CD14-positive monocyte (primary cell): ENCODE measurements around the gene DPP7. TPM values are rescaled to one million over a fixed set of nuclear protein-coding genes. Genes with fewer than 3 reads are reported as not detected.

Experiments used
- DNase-seq, 3 donors: peaks; one replicate each; pipeline ENCODE4 v3.0.0-alpha.2; 2011 to 2022
- H2AFZ ChIP-seq: 2 replicates; pipeline ENCODE4 v1.6.0; 2012; ENCODE audit warnings: mild to moderate bottlenecking, low read depth, low read length, inconsistent platforms; ENCODE audit not compliant: insufficient read depth, poor library complexity, severe bottlenecking
- H3K27ac ChIP-seq, 2 donors: 1 replicate in 1 of 2; 2 replicates in 1 of 2; pipeline ENCODE4 v1.5.1; 2012 to 2013; ENCODE audit warnings: low read length in 2 of 2, control low read depth in 1 of 2, inconsistent platforms in 1 of 2, low read depth in 1 of 2, mild to moderate bottlenecking in 1 of 2
- H3K27me3 ChIP-seq, 2 donors: one replicate each; pipeline versions ENCODE4 v1.6.0 to v1.6.1; 2011 to 2013; ENCODE audit warnings: low read length in 2 of 2; ENCODE audit not compliant: control insufficient read depth in 2 of 2, insufficient read depth in 2 of 2
- H3K36me3 ChIP-seq, 2 donors: replicated peaks in 1 of 2; 1 replicate in 1 of 2; 2 replicates in 1 of 2; pipeline versions ENCODE4 v1.5.1 to v1.6.1; 2012 to 2013; ENCODE audit warnings: low read length in 2 of 2, control low read depth in 1 of 2, inconsistent platforms in 1 of 2, mild to moderate bottlenecking in 1 of 2; ENCODE audit not compliant: insufficient read depth in 2 of 2, control insufficient read depth in 1 of 2
- H3K4me1 ChIP-seq, 2 donors: 1 replicate in 1 of 2; 2 replicates in 1 of 2; pipeline versions ENCODE4 v1.5.1 to v1.6.1; 2012 to 2013; ENCODE audit warnings: low read length in 2 of 2, control low read depth in 1 of 2, inconsistent platforms in 1 of 2, mild to moderate bottlenecking in 1 of 2, moderate library complexity in 1 of 2; ENCODE audit not compliant: insufficient read depth in 2 of 2, control insufficient read depth in 1 of 2
- H3K4me2 ChIP-seq: replicated peaks from 2 replicates; pipeline ENCODE3; 2012; ENCODE audit warnings: low read length, moderate library complexity, mild to moderate bottlenecking; ENCODE audit not compliant: poor library complexity, severe bottlenecking; ENCODE audit errors: extremely low read depth
- H3K4me3 ChIP-seq, 3 experiments: fragments of 200-600 bp in 1 of 3; sonication (generic) in 1 of 3; replicated peaks in 1 of 3; 1 replicate in 2 of 3; 2 replicates in 1 of 3; pipeline ENCODE4 v1.5.1; 2011 to 2013; ENCODE audit warnings: low read length in 3 of 3, mild to moderate bottlenecking in 3 of 3, control low read depth in 2 of 3, low read depth in 2 of 3, inconsistent platforms in 1 of 3, moderate library complexity in 1 of 3
- H3K79me2 ChIP-seq: 2 replicates; pipeline ENCODE4 v1.6.0; 2012; ENCODE audit warnings: mild to moderate bottlenecking, control low read depth, inconsistent platforms, low read length, moderate library complexity; ENCODE audit not compliant: insufficient read depth
- H3K9ac ChIP-seq: 2 replicates; pipeline ENCODE4 v1.6.0; 2017; ENCODE audit warnings: low read length, mild to moderate bottlenecking; ENCODE audit not compliant: insufficient read depth, poor library complexity, severe bottlenecking
- H3K9me3 ChIP-seq, 2 donors: replicated peaks in 1 of 2; 1 replicate in 1 of 2; 2 replicates in 1 of 2; pipeline versions ENCODE4 v1.5.1 to v1.6.1; 2012 to 2013; ENCODE audit warnings: low read length in 2 of 2, control low read depth in 1 of 2; ENCODE audit not compliant: control insufficient read depth in 1 of 2, insufficient read depth in 1 of 2
- H4K20me1 ChIP-seq: 2 replicates; pipeline ENCODE4 v1.6.0; 2012; ENCODE audit warnings: mild to moderate bottlenecking, low read length, control low read depth, moderate library complexity; ENCODE audit not compliant: insufficient read depth
- H3K27ac Mint-ChIP-seq, 7 donors: one replicate each; pipeline ENCODE4 v1.8.0; 2020; ENCODE audit warnings: mild to moderate bottlenecking in 7 of 7, mixed read lengths in 7 of 7, moderate library complexity in 6 of 7, inconsistent platforms in 2 of 7
- H3K27me3 Mint-ChIP-seq, 3 donors: one replicate each; pipeline ENCODE4 v1.8.0; 2021 to 2022; ENCODE audit warnings: low read depth in 3 of 3, mild to moderate bottlenecking in 3 of 3, mixed read lengths in 3 of 3, moderate library complexity in 3 of 3, inconsistent platforms in 1 of 3
- H3K36me3 Mint-ChIP-seq, 2 donors: one replicate each; pipeline ENCODE4 v1.8.0; 2020; ENCODE audit warnings: mixed read lengths in 2 of 2, inconsistent platforms in 1 of 2, mild to moderate bottlenecking in 1 of 2
- H3K4me1 Mint-ChIP-seq: one replicate; pipeline ENCODE4 v1.8.0; 2020; ENCODE audit warnings: mild to moderate bottlenecking, mixed read lengths
- H3K4me3 Mint-ChIP-seq, 2 donors: one replicate each; pipeline ENCODE4 v1.8.0; 2020; ENCODE audit warnings: mild to moderate bottlenecking in 2 of 2, mixed read lengths in 2 of 2, moderate library complexity in 1 of 2
- H3K9me3 Mint-ChIP-seq, 7 donors: one replicate each; pipeline ENCODE4 v1.8.0; 2020 to 2022; ENCODE audit warnings: mixed read lengths in 7 of 7, mild to moderate bottlenecking in 6 of 7, moderate library complexity in 6 of 7, inconsistent platforms in 2 of 7
- WGBS: methylation state at CpG from one replicate; pipeline ENCODE4 v1.1.5; 2013; ENCODE audit warnings: missing lambda C conversion rate; ENCODE audit not compliant: insufficient coverage; 5-methylcytosine and 5-hydroxymethylcytosine counted together
- intact Hi-C, 2 donors: fragments of 100-400 bp; cut with micrococcal nuclease; formaldehyde crosslinking; loops; one replicate each; pipeline versions ENCODE4 v1.15.0 to v1.15.1; 2023
- polyA plus RNA-seq, 3 donors: library from polyadenylated mRNA; depleted of rRNA in 1 of 3; unstranded in 2 of 3; stranded (reverse) in 1 of 3; fragments of 300-500 nt in 2 of 3; fragments of >200 nt in 1 of 3; fragmentation: Illumina TruSeq in 2 of 3; gene quantifications; 1 replicate in 2 of 3; 2 replicates in 1 of 3; pipeline ENCODE4 v1.2.3, GENCODE V29; 2012 to 2021
- TF ChIP-seq, protein P1 (sequence below): fragments of 200-600 bp; IDR thresholded peaks from one replicate; pipeline ENCODE4 v1.8.0; 2022; ENCODE audit warnings: antibody characterized with exemption, mild to moderate bottlenecking

Gene DPP7
- polyA plus RNA-seq, 3 donors = 68.3 to 287 (median 150) TPM

DNA sequence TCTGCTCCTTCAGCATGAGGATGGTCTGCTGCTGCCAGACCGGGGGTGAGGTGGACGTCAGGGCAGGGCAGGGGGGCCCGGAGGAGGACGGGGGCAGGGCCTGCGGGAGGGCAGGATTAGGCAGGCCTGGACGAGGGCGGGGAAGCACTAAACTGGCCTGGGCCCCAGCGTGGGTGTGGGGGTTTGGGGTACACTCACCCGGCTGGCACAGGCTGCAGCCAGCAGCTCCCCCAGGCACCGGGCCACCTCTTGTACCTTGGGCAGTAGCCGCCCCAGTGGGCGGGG, 49.7 kb downstream of the DPP7 start:
- Mint-ChIP-seq H3K36me3 (peaks cover 6 to 18% of the 10 kb centered on the region in 2 donors), H3K27ac (no peak overlapping the region), H3K4me3 (no peak overlapping the region), H3K9me3 (no peaks in the 10 kb centered on the region), H3K4me1 (peaks cover 20% of the 10 kb centered on the region), H3K27me3 (peaks cover 13 to 22% (median 14%) of the 10 kb centered on the region in 3 donors)
- Histone ChIP-seq H3K4me2 (no peak overlapping the region), H3K27me3 (peaks cover 0 to 5% of the 10 kb centered on the region in 2 donors), H3K9me3 (no peaks in the 10 kb centered on the region), H4K20me1 (no peaks in the 10 kb centered on the region), H2AFZ (no peak overlapping the region), H3K36me3 (peaks cover 0 to 5% of the 10 kb centered on the region in 2 donors), H3K4me1 (peaks cover 23 to 24% of the 10 kb centered on the region in 2 donors), H3K4me3 (no peak overlapping the region), H3K79me2 (peaks cover 6% of the 10 kb centered on the region), H3K27ac (no peak overlapping the region), H3K9ac (no peak overlapping the region)
- intact Hi-C loops = loop anchor here (5.0 to 10.0 kb wide), 2 partner anchors 33 to 280 kb away; partner anchors contain the start of gene FUT7 (in 1 of the 2)
- DNase-seq = no peak
- TF ChIP-seq, protein P1, sequence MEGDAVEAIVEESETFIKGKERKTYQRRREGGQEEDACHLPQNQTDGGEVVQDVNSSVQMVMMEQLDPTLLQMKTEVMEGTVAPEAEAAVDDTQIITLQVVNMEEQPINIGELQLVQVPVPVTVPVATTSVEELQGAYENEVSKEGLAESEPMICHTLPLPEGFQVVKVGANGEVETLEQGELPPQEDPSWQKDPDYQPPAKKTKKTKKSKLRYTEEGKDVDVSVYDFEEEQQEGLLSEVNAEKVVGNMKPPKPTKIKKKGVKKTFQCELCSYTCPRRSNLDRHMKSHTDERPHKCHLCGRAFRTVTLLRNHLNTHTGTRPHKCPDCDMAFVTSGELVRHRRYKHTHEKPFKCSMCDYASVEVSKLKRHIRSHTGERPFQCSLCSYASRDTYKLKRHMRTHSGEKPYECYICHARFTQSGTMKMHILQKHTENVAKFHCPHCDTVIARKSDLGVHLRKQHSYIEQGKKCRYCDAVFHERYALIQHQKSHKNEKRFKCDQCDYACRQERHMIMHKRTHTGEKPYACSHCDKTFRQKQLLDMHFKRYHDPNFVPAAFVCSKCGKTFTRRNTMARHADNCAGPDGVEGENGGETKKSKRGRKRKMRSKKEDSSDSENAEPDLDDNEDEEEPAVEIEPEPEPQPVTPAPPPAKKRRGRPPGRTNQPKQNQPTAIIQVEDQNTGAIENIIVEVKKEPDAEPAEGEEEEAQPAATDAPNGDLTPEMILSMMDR = no peak
- WGBS = 96% methylated on average over 12 of the region's 12 CpGs

DNA sequence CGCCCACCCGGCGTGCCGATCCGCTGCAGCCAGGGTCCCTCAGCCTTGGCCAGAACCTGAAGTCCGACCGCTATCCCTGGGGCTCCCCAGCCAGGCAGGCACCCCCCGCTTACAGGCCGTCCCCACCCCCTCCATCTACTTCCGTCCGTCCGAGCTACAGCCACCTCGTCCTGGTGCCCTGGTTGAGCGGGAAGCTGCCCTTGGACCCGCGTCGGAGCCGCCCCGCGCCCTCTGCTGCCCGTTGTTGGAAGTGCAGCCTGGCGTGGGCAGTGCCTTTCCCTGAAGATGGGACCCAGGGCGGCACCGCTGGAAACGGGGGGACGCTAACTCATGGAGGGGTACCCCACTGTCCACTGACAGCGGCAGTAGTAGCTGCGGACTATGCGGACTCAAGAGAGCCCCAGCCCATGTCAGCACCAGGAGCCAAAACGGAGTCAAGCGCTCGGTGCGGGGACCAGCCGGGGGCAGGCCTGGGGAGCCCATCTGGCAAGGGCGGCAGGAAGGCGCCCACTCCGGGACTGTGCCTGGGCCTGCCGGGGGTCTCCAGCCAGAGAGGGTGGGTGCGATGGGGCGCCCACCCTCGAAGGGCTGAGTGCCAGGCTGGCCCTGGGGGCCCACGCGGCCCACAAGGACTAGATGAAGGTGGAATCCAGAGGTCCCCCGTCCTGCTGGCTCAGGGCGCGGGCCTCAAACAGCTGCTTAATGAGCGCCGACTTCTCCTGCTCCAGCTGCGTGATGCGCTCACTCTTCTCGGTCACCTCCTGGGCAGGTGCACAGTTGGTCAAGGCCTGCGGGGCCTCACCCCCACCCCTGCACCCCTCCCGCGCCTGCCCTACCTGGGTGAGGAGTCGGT, 50.3 kb downstream of the DPP7 start:
- intact Hi-C loops = loop anchor here in 1 of 2 donors (10.0 kb wide), 1 partner anchor 279 kb away; no protein-coding TSS in a partner anchor
- Mint-ChIP-seq H3K4me1 (peaks cover 16% of the 10 kb centered on the region), H3K27ac (no peak overlapping the region)

More for the DNA sequence above, 50.3 kb downstream of the DPP7 start:
- peaks cover 0 to 5% of the 10 kb centered on the region in 2 donors for H3K36me3 ChIP-seq
- H3K9ac ChIP-seq = no peak overlapping the region
- H3K27ac ChIP-seq = no peak overlapping the region
- peaks cover 0 to under 1% of the 10 kb centered on the region in 2 donors for H3K27me3 ChIP-seq
- H3K9me3 Mint-ChIP-seq = no peaks in the 10 kb centered on the region
- H3K4me1 ChIP-seq = peaks cover 18 to 19% of the 10 kb centered on the region in 2 donors
- peaks cover 6% of the 10 kb centered on the region for H3K79me2 ChIP-seq
- H3K27me3 Mint-ChIP-seq = peaks cover 14 to 22% (median 14%) of the 10 kb centered on the region in 3 donors
- WGBS = 57% methylated on average over 54 of the region's 55 CpGs
- H3K4me3 Mint-ChIP-seq = no peak overlapping the region
- TF ChIP-seq, protein P1 = peak; percentile 98
- no peak overlapping the region for H3K4me3 ChIP-seq
- no peaks in the 10 kb centered on the region for H3K9me3 ChIP-seq
- H3K4me2 ChIP-seq = no peak overlapping the region
- H4K20me1 ChIP-seq = no peaks in the 10 kb centered on the region
- no peak overlapping the region for H2AFZ ChIP-seq
- peaks cover 6 to 18% of the 10 kb centered on the region in 2 donors for H3K36me3 Mint-ChIP-seq
- peak; percentile 48 to 64 (median 57) for DNase-seq
